Ishikawa (cell line): Measurements from ENCODE around the gene GNPDA1.

Experiments used
- CEBPB ChIP-seq: IDR thresholded peaks from 2 replicates; pipeline ENCODE4 v1.6.1; 2012
- EGR1 ChIP-seq: IDR thresholded peaks from 2 replicates; pipeline ENCODE4 v1.6.1; 2012
- EP300 ChIP-seq: IDR thresholded peaks from 2 replicates; pipeline ENCODE4 v1.6.1; 2012; ENCODE audit warnings: borderline replicate concordance
- FOXM1 ChIP-seq: IDR thresholded peaks from 2 replicates; pipeline ENCODE4 v1.6.1; 2012; ENCODE audit warnings: low read depth, borderline replicate concordance
- MAX ChIP-seq: IDR thresholded peaks from 2 replicates; pipeline ENCODE4 v1.6.1; 2012
- NFIC ChIP-seq: IDR thresholded peaks from 2 replicates; pipeline ENCODE4 v1.6.1; 2012
- RAD21 ChIP-seq: IDR thresholded peaks from 2 replicates; pipeline ENCODE4 v1.6.1; 2012; ENCODE audit warnings: low read depth
- YY1 ChIP-seq: IDR thresholded peaks from 2 replicates; pipeline ENCODE4 v1.6.1; 2012; ENCODE audit warnings: low read depth
- TF ChIP-seq, protein P1 (sequence below): IDR thresholded peaks from 2 replicates; pipeline ENCODE4 v1.6.1; 2012; ENCODE audit warnings: low read depth, mild to moderate bottlenecking

GRCh38 chr5:142034994-142035393 is 22.2 kb upstream of the GNPDA1 start:
- TF ChIP-seq, protein P1, sequence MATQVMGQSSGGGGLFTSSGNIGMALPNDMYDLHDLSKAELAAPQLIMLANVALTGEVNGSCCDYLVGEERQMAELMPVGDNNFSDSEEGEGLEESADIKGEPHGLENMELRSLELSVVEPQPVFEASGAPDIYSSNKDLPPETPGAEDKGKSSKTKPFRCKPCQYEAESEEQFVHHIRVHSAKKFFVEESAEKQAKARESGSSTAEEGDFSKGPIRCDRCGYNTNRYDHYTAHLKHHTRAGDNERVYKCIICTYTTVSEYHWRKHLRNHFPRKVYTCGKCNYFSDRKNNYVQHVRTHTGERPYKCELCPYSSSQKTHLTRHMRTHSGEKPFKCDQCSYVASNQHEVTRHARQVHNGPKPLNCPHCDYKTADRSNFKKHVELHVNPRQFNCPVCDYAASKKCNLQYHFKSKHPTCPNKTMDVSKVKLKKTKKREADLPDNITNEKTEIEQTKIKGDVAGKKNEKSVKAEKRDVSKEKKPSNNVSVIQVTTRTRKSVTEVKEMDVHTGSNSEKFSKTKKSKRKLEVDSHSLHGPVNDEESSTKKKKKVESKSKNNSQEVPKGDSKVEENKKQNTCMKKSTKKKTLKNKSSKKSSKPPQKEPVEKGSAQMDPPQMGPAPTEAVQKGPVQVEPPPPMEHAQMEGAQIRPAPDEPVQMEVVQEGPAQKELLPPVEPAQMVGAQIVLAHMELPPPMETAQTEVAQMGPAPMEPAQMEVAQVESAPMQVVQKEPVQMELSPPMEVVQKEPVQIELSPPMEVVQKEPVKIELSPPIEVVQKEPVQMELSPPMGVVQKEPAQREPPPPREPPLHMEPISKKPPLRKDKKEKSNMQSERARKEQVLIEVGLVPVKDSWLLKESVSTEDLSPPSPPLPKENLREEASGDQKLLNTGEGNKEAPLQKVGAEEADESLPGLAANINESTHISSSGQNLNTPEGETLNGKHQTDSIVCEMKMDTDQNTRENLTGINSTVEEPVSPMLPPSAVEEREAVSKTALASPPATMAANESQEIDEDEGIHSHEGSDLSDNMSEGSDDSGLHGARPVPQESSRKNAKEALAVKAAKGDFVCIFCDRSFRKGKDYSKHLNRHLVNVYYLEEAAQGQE, result no peak
- TF ChIP-seq MAX, result no peak
- TF ChIP-seq RAD21, result no peak
- no peak for TF ChIP-seq EP300
- no peak for TF ChIP-seq CEBPB
- no peak for TF ChIP-seq FOXM1
- no peak for TF ChIP-seq NFIC
- TF ChIP-seq EGR1, result no peak
- no peak for TF ChIP-seq YY1
